ENCODE data around the gene DLEC1. TPM values are rescaled to one million over a fixed set of nuclear protein-coding genes. Genes with fewer than 3 reads are reported as not detected.
"Not testable (repeated sequence)": the region's sequence is repeated elsewhere in the genome, so short reads cannot be mapped to it uniquely, and the experiment has no call there.

The DLEC1 gene
- polyA plus RNA-seq, 1 donor = 0.59 TPM

- DNase-seq (ENCODE audit: low read depth) = not testable (repeated sequence)
Observed at GRCh38 chr3:38083254-38083653, 44.2 kb downstream of the DLEC1 start.

GRCh38 chr3:38083871-38084333, 44.9 kb downstream of the DLEC1 start:
- DNase-seq (ENCODE audit: low read depth) = no peak

- DNase-seq (ENCODE audit: low read depth) = no peak
Observed at GRCh38 chr3:38084334-38085310, 45.6 kb downstream of the DLEC1 start.

- DNase-seq (ENCODE audit: low read depth) = no peak
Observed at GRCh38 chr3:38085311-38085942, 46.4 kb downstream of the DLEC1 start.

- DNase-seq (ENCODE audit: low read depth) = no peak
Observed at GRCh38 chr3:38085943-38086324, 46.9 kb downstream of the DLEC1 start.

- DNase-seq (ENCODE audit: low read depth) = no peak
Observed at GRCh38 chr3:38086496-38086895, 47.5 kb downstream of the DLEC1 start.

GRCh38 chr3:38087278-38087677, 48.3 kb downstream of the DLEC1 start:
- DNase-seq (ENCODE audit: low read depth) = not testable (repeated sequence)

- DNase-seq (ENCODE audit: low read depth) = no peak
Observed at GRCh38 chr3:38088126-38089078, 49.4 kb downstream of the DLEC1 start.

GRCh38 chr3:38089163-38089562, 50.2 kb downstream of the DLEC1 start:
- no peak for DNase-seq (ENCODE audit: low read depth)

- DNase-seq (ENCODE audit: low read depth) = no peak
Observed at GRCh38 chr3:38090453-38090852, 51.4 kb downstream of the DLEC1 start.

GRCh38 chr3:38094999-38095398, 56.0 kb downstream of the DLEC1 start:
- no peak for DNase-seq (ENCODE audit: low read depth)

GRCh38 chr3:38095669-38096483, 56.9 kb downstream of the DLEC1 start:
- no peak for DNase-seq (ENCODE audit: low read depth)

- DNase-seq (ENCODE audit: low read depth) = no peak
Observed at GRCh38 chr3:38097446-38098375, 58.7 kb downstream of the DLEC1 start.

GRCh38 chr3:38098376-38098723, 59.3 kb downstream of the DLEC1 start:
- no peak for DNase-seq (ENCODE audit: low read depth)

GRCh38 chr3:38099518-38099917, 60.5 kb downstream of the DLEC1 start:
- no peak for DNase-seq (ENCODE audit: low read depth)

GRCh38 chr3:38100498-38100897, 61.5 kb downstream of the DLEC1 start:
- DNase-seq (ENCODE audit: low read depth) = no peak

GRCh38 chr3:38101811-38102443, 62.9 kb downstream of the DLEC1 start:
- DNase-seq (ENCODE audit: low read depth) = no peak

- DNase-seq (ENCODE audit: low read depth) = no peak
Observed at GRCh38 chr3:38102444-38102814, 63.4 kb downstream of the DLEC1 start.

- no peak for DNase-seq (ENCODE audit: low read depth)
Observed at GRCh38 chr3:38105525-38105924, 66.5 kb downstream of the DLEC1 start.

Measured in forelimb muscle (tissue), 1 donor.